Testis (tissue), 3 donors: Measurements from ENCODE around the gene HTT. TPM values are rescaled to one million over a fixed set of nuclear protein-coding genes. Genes with fewer than 3 reads are reported as not detected.

Source experiments
- DNase-seq: peaks from one replicate; pipeline ENCODE4 v3.0.0-alpha.2; 2019
- H3K27ac ChIP-seq, 2 donors: fragments of 200-600 bp; sonication (generic); one replicate each; pipeline ENCODE4 v1.5.1; 2019
- H3K27me3 ChIP-seq: fragments of 200-600 bp; sonication (generic); one replicate; pipeline ENCODE4 v1.5.1; 2019
- H3K36me3 ChIP-seq: fragments of 200-600 bp; sonication (generic); one replicate; pipeline ENCODE4 v1.5.1; 2017; ENCODE audit warnings: low read depth; ENCODE audit errors: missing control alignments
- H3K4me1 ChIP-seq: fragments of 200-600 bp; sonication (generic); one replicate; pipeline ENCODE4 v1.5.1; 2019
- H3K4me3 ChIP-seq, 2 donors: fragments of 200-600 bp; sonication (generic); one replicate each; pipeline ENCODE4 v1.5.1; 2017 to 2019
- H3K9me3 ChIP-seq: fragments of 200-600 bp; sonication (generic); one replicate; pipeline ENCODE4 v1.5.1; 2017
- POLR2A ChIP-seq: fragments of 450-650 bp; IDR thresholded peaks from one replicate; pipeline ENCODE4 v1.6.1; 2017; ENCODE audit warnings: antibody characterized with exemption, mild to moderate bottlenecking, moderate library complexity
- WGBS, 2 donors: methylation state at CpG; one replicate each; pipeline ENCODE4 v1.1.5; 2018; 5-methylcytosine and 5-hydroxymethylcytosine counted together
- intact Hi-C: fragments of 100-400 bp; cut with DNase I; formaldehyde crosslinking; loops from one replicate; pipeline ENCODE4 v1.15.1; 2023; ENCODE audit warnings: low total_unique reads
- polyA plus RNA-seq: library from polyadenylated mRNA; stranded (reverse); fragments of 350-450 nt; fragmentation: Illumina TruSeq; extraction: RNeasy Lipid Tissue Mini Kit (QIAGEN cat#74804); gene quantifications from one replicate; pipeline ENCODE4 v1.2.3, GENCODE V29; 2014; ENCODE audit warnings: low read depth, low replicate concordance; ENCODE audit not compliant: insufficient read depth
- total RNA-seq, 2 donors: library from RNA; depleted of rRNA; stranded (reverse); fragments of >200 nt; gene quantifications; one replicate each; pipeline ENCODE4 v1.2.3, GENCODE V29; 2016
- TF ChIP-seq, protein P1 (sequence below), 3 experiments: fragments of 450-650 bp in 2 of 3; fragments of 200-600 bp in 1 of 3; sonication (generic) in 1 of 3; IDR thresholded peaks; one replicate each; pipeline ENCODE4 v1.5.1; 2016 to 2019; ENCODE audit warnings: antibody characterized with exemption in 3 of 3, mild to moderate bottlenecking in 2 of 3, moderate library complexity in 1 of 3

HTT gene
- total and polyA plus RNA-seq, 3 donors from 2014 or later: 45.2 to 168 (median 146) TPM

DNA sequence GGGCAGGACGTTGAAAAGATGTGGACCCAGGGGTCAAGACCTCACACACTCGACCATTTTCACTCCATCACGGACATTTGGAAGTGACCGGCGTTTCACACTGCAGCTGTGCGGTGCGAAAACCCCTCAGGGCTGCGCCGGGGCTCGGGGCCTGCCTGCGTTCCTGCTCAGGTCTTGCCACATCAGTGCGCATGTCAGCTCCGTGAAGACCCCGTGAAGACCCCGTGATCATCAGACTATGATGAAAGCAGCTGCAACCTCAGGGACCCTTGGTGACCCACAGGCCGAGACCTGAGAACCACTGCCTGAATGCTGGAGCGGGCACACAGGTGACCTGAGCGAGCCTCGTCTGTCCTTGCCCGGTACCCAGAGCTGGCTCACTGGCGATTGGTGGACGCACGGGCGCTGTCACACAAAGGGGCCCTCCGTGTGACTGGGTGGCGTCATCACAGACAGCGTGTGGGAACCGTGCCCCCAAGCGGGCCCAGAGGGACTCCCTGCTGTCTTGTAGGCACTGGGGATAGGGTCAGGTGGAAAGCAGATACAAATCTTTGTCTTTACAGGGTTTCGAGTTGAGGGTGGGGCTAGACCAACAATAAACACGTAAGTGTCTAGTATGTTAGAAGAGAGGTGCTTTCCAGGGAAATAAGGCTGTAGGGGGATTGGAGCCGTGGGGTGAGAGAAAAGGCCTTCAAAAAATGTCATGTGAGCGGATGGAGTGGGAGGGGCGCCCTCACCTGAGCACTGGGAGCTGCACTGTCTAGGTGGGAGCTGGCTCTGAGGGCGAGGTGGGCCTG, 187.1 kb downstream of the HTT start:
- H3K9me3 ChIP-seq: no peaks in the 10 kb centered on the region
- H3K27ac ChIP-seq: no peak overlapping the region
- no peak for TF ChIP-seq POLR2A
- TF ChIP-seq, protein P1, sequence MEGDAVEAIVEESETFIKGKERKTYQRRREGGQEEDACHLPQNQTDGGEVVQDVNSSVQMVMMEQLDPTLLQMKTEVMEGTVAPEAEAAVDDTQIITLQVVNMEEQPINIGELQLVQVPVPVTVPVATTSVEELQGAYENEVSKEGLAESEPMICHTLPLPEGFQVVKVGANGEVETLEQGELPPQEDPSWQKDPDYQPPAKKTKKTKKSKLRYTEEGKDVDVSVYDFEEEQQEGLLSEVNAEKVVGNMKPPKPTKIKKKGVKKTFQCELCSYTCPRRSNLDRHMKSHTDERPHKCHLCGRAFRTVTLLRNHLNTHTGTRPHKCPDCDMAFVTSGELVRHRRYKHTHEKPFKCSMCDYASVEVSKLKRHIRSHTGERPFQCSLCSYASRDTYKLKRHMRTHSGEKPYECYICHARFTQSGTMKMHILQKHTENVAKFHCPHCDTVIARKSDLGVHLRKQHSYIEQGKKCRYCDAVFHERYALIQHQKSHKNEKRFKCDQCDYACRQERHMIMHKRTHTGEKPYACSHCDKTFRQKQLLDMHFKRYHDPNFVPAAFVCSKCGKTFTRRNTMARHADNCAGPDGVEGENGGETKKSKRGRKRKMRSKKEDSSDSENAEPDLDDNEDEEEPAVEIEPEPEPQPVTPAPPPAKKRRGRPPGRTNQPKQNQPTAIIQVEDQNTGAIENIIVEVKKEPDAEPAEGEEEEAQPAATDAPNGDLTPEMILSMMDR (IDR thresholded peaks at IDR 0.05): no peak
- no peaks in the 10 kb centered on the region for H3K36me3 ChIP-seq
- DNase-seq: no peak
- no peaks in the 10 kb centered on the region for H3K27me3 ChIP-seq
- no peaks in the 10 kb centered on the region for H3K4me1 ChIP-seq
- 88% methylated on average over 8 to 31 of the region's 35 CpGs for WGBS, 2 donors
- intact Hi-C loops: no loop called here
- H3K4me3 ChIP-seq: no peak overlapping the region

DNA sequence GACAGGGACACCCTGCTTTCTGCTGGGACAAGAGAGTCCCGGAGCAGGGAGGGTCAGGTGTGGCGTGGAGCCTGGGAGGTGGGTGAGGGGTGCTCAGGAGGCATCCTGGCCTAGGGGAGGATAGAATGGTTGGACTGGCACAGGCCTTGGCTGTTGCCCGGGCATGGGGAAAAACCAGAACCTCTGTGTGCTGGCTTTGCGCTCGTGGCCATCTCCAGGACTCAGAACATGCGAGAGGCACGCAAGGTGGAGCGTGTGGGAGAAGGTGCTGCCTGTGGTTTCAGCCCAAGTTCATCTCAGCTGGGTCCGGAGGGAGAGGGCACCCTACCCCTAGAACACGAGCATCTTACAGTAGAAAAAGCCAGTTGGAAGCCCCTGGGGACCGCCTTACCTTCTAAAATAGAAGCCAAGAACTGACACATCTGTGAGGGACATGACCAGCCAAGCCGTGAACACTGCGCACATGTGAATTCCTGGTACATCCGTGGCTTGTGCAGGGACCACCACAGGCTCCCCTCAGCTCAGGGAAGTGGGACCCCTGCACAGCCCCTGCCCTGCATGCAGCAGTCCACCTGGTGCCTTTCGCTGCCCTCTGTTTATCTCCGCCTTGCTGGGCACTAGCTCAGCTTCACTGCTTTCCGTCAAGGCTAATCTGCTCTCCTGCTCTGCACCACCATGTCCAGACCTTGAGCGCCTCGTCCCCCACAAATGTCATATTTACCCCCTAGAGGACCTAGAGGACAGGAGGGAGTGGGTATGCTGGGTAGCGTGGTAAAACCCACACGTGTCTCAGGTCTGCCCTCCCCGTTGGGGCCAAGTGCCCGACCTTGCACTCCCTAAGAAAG, 187.9 kb downstream of the HTT start:
- Histone ChIP-seq H3K36me3 (no peaks in the 10 kb centered on the region), H3K4me1 (no peaks in the 10 kb centered on the region), H3K4me3 (no peak overlapping the region), H3K9me3 (no peaks in the 10 kb centered on the region), H3K27me3 (no peaks in the 10 kb centered on the region), H3K27ac (no peak overlapping the region)
- no peak for TF ChIP-seq POLR2A
- TF ChIP-seq, protein P1 (IDR thresholded peaks at IDR 0.05): no peak
- intact Hi-C loops: no loop called here
- WGBS, 2 donors: 88 to 91% methylated on average over 21 to 23 of the region's 23 CpGs
- DNase-seq: no peak

DNA sequence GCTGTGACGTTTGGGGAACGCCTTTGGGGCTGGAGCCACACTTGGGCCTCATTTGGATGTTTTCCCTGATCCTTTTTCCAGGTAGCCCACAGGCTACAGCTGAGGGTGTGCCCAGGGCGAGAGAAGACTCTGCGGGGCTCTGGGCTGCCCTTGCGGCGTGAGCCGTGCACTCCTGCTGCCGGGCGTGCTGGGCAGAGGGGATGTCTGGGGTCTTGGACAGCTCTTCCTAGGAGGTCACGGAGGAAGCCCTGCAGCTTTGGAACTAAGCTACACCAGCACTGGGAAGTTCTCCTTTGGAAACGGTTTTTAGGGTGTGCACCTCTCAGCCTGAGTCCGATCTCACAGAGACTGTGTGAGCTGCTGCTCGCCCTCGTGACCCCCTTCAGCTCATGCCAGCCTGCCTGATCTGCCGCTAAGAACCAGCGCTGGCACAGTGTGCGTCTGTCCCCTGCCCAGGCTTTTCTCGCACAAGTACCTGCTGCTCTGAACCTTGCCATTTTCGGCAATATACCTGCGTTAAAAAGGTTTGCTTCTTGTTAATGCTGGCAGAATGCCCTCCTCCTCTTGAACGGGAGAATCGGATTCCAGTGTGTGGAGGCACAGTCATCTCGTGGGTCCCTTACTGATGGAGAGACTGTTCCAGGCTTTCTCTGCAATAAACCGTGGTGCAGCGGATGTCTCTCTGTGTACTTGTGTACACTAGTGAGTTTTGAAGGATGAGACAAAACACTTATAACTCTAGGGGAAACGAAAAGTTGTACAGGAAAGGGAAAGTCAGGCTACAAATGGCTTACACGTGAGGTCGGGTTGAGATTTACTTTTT, 188.8 kb downstream of the HTT start:
- Histone ChIP-seq H3K9me3 (no peaks in the 10 kb centered on the region), H3K27ac (no peak overlapping the region), H3K36me3 (no peaks in the 10 kb centered on the region), H3K4me1 (no peaks in the 10 kb centered on the region), H3K4me3 (no peak overlapping the region), H3K27me3 (no peaks in the 10 kb centered on the region)
- TF ChIP-seq, protein P1 (IDR thresholded peaks at IDR 0.05): no peak
- no peak for TF ChIP-seq POLR2A
- no peak for DNase-seq
- 82 to 88% methylated on average over 28 of the region's 28 CpGs for WGBS, 2 donors
- intact Hi-C loops: no loop called here

DNA sequence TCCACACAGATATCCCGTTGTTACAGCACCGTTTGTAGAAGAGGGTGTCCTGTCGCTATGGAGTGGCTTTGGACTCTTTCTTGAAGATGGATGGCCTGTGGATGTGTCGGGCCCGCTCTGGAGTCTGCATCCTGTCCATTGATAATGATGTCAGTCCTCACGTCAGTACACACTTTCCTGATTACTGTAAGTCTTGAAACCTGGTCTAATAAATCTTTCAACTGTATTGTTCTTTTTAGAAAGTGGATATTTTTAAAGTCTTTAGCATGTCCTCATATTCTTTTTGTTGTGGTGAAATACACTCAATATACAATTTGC, 189.4 kb downstream of the HTT start:
- 67 to 85% methylated on average over 6 of the region's 6 CpGs for WGBS, 2 donors
- Histone ChIP-seq H3K36me3 (no peaks in the 10 kb centered on the region), H3K9me3 (no peaks in the 10 kb centered on the region), H3K4me3 (no peak overlapping the region), H3K4me1 (no peaks in the 10 kb centered on the region), H3K27ac (no peak overlapping the region), H3K27me3 (no peaks in the 10 kb centered on the region)
- no peak for DNase-seq
- no peak for TF ChIP-seq POLR2A
- TF ChIP-seq, protein P1 (IDR thresholded peaks at IDR 0.05): no peak
- intact Hi-C loops: no loop called here
